HUES48 (cell line): ENCODE data around the gene ACTL10.

Source experiments
- H3K27ac ChIP-seq: one replicate; pipeline ENCODE4 v1.7.0; 2013; ENCODE audit warnings: low read depth, low read length, inconsistent platforms
- H3K27me3 ChIP-seq: 2 replicates; pipeline ENCODE4 v1.6.1; 2013; ENCODE audit warnings: mild to moderate bottlenecking, low read length; ENCODE audit not compliant: control insufficient read depth, insufficient read depth
- H3K36me3 ChIP-seq: 2 replicates; pipeline ENCODE4 v1.6.1; 2013; ENCODE audit warnings: low read length; ENCODE audit not compliant: control insufficient read depth, insufficient read depth
- H3K4me1 ChIP-seq: 2 replicates; pipeline ENCODE4 v1.6.1; 2013; ENCODE audit warnings: mild to moderate bottlenecking, low read length; ENCODE audit not compliant: control insufficient read depth, insufficient read depth
- H3K4me3 ChIP-seq: 2 replicates; pipeline ENCODE4 v1.5.1; 2013; ENCODE audit warnings: mild to moderate bottlenecking, low read depth, low read length
- H3K9ac ChIP-seq: 2 replicates; pipeline ENCODE4 v1.6.1; 2013; ENCODE audit warnings: mild to moderate bottlenecking, low read depth, low read length, moderate library complexity
- H3K9me3 ChIP-seq: 2 replicates; pipeline ENCODE4 v1.6.1; 2013; ENCODE audit warnings: low read length; ENCODE audit not compliant: control insufficient read depth, insufficient read depth

The ACTL10 gene

GRCh38 chr20:33716498-33716897 is 49.8 kb downstream of the ACTL10 start:
- Histone ChIP-seq H3K27me3 (no peaks in the 10 kb centered on the region), H3K36me3 (no peaks in the 10 kb centered on the region), H3K9ac (no peak overlapping the region), H3K9me3 (no peaks in the 10 kb centered on the region), H3K4me3 (no peak overlapping the region), H3K27ac (no peak overlapping the region), H3K4me1 (no peaks in the 10 kb centered on the region)
